Measurements from ENCODE around the gene JMJD4. TPM values are rescaled to one million over a fixed set of nuclear protein-coding genes. Genes with fewer than 3 reads are reported as not detected.

JMJD4 gene
- total and polyA plus RNA-seq, 2 donors (not counting 3 experiments of a cell fraction or from before 2014, with no cell fraction given), result 17.3 to 31.2 TPM

- Histone ChIP-seq H2AFZ (ENCODE audit: low read depth, low read length) (no peak overlapping the region), H4K20me1 (replicated peaks; ENCODE audit: control insufficient read depth, extremely low read depth, insufficient read depth, low read length) (no peaks in the 10 kb centered on the region), H3K79me2 (ENCODE audit: control insufficient read depth, insufficient read depth, low read length) (no peaks in the 10 kb centered on the region), H3K27ac (ENCODE audit: insufficient read depth, low read depth, low read length) (no peak overlapping the region), H3K9me1 (replicated peaks; ENCODE audit: control insufficient read depth, extremely low read depth, insufficient read depth, low read length) (no peaks in the 10 kb centered on the region), H3K4me1 (ENCODE audit: control insufficient read depth, extremely low read depth, insufficient read depth, low read length) (peaks cover 8% of the 10 kb centered on the region), H3K4me2 (ENCODE audit: insufficient read depth, low read length) (no peak overlapping the region), H3K27me3 (ENCODE audit: control insufficient read depth in 2 of 2, insufficient read depth in 2 of 2, low read length in 2 of 2) (no peaks in the 10 kb centered on the region), H3K9ac (replicated peaks; ENCODE audit: extremely low read depth, insufficient read depth, low read length) (no peak overlapping the region), H3K4me3 (replicated peaks in 1 of 3; ENCODE audit: insufficient read depth in 1 of 3, low read depth in 1 of 3, low read length in 3 of 3) (no peak overlapping the region), H3K36me3 (ENCODE audit: control insufficient read depth in 2 of 2, extremely low read depth in 1 of 2, insufficient read depth in 2 of 2, low read length in 2 of 2) (peaks cover 5 to 33% of the 10 kb centered on the region in 2 experiments), H3K9me3 (replicated peaks; ENCODE audit: control insufficient read depth, insufficient read depth, low read length) (no peaks in the 10 kb centered on the region)
- no peak for DNase-seq (ENCODE audit: low read depth, low spot score)
- TF ChIP-seq MAX (IDR thresholded peaks at IDR 0.05; ENCODE audit: insufficient read depth, insufficient read length) (no peak), FOS (IDR thresholded peaks at IDR 0.05; ENCODE audit: borderline replicate concordance, insufficient read depth, low read length) (no peak), POLR2A (IDR thresholded peaks at IDR 0.05; ENCODE audit: low read depth, low read length) (no peak), EZH2 (IDR thresholded peaks at IDR 0.05; ENCODE audit: borderline replicate concordance, low read depth, low read length, severe bottlenecking) (no peak), POLR2AphosphoS5 (IDR thresholded peaks at IDR 0.05; ENCODE audit: insufficient read depth, low read depth, low read length) (no peak), GATA2 (IDR thresholded peaks at IDR 0.05; ENCODE audit: insufficient read depth, insufficient read length, low read depth, low read length) (no peak)
- dilution Hi-C loops (cut with MboI; ENCODE audit: extremely low pct_ligation_motif_present, low sequenced_read_pairs), result no loop called here
- CTCF ChIA-PET, result no interaction called here
- intact Hi-C loops (cut with micrococcal nuclease), result loop anchor here (5.0 kb wide), 1 partner anchor 308 kb away; no protein-coding TSS in a partner anchor
- POLR2A ChIA-PET, result no interaction called here
- no TSS peak for BruUV-seq (replicated peaks)
- no peak for FAIRE-seq
Measured at GRCh38 chr1:227764019-227764391, 28.9 kb upstream of the JMJD4 start.

GRCh38 chr1:227763246-227764018, 28.3 kb upstream of the JMJD4 start:
- no peak for TF ChIP-seq POLR2AphosphoS5 (IDR thresholded peaks at IDR 0.05; ENCODE audit: insufficient read depth, low read depth, low read length)
- TF ChIP-seq POLR2A (IDR thresholded peaks at IDR 0.05; ENCODE audit: low read depth, low read length), result no peak
- no peak for TF ChIP-seq FOS (IDR thresholded peaks at IDR 0.05; ENCODE audit: borderline replicate concordance, insufficient read depth, low read length)
- TF ChIP-seq JUN (IDR thresholded peaks at IDR 0.05; ENCODE audit: borderline replicate concordance, insufficient read depth, insufficient read length, low read depth), result no peak
- Histone ChIP-seq H3K4me2 (ENCODE audit: insufficient read depth, low read length) (no peak overlapping the region), H3K9me3 (replicated peaks; ENCODE audit: control insufficient read depth, insufficient read depth, low read length) (no peaks in the 10 kb centered on the region), H3K27ac (ENCODE audit: insufficient read depth, low read depth, low read length) (no peak overlapping the region), H3K9ac (replicated peaks; ENCODE audit: extremely low read depth, insufficient read depth, low read length) (no peak overlapping the region), H3K79me2 (ENCODE audit: control insufficient read depth, insufficient read depth, low read length) (no peaks in the 10 kb centered on the region), H3K36me3 (ENCODE audit: control insufficient read depth in 2 of 2, extremely low read depth in 1 of 2, insufficient read depth in 2 of 2, low read length in 2 of 2) (peaks cover 5 to 33% of the 10 kb centered on the region in 2 experiments), H3K9me1 (replicated peaks; ENCODE audit: control insufficient read depth, extremely low read depth, insufficient read depth, low read length) (no peaks in the 10 kb centered on the region), H2AFZ (ENCODE audit: low read depth, low read length) (no peak overlapping the region), H3K4me1 (ENCODE audit: control insufficient read depth, extremely low read depth, insufficient read depth, low read length) (peaks cover 8% of the 10 kb centered on the region), H4K20me1 (replicated peaks; ENCODE audit: control insufficient read depth, extremely low read depth, insufficient read depth, low read length) (no peaks in the 10 kb centered on the region), H3K27me3 (ENCODE audit: control insufficient read depth in 2 of 2, insufficient read depth in 2 of 2, low read length in 2 of 2) (no peaks in the 10 kb centered on the region), H3K4me3 (replicated peaks in 1 of 3; ENCODE audit: insufficient read depth in 1 of 3, low read depth in 1 of 3, low read length in 3 of 3) (no peak overlapping the region)
- dilution Hi-C loops (cut with MboI; ENCODE audit: extremely low pct_ligation_motif_present, low sequenced_read_pairs), result no loop called here
- no TSS peak for BruUV-seq (replicated peaks)
- intact Hi-C loops (cut with micrococcal nuclease), result loop anchor here (5.0 kb wide), 1 partner anchor 309 kb away; no protein-coding TSS in a partner anchor
- FAIRE-seq (no peak), DNase-seq (ENCODE audit: low read depth, low spot score) (no peak)
- POLR2A ChIA-PET, result interaction anchor here (0.5 kb wide), 1 partner anchor 9 kb away, joined by 7 read pairs; no protein-coding TSS in a partner anchor
- CTCF ChIA-PET, result interaction anchor here (0.7 to 3.2 kb wide), 9 partner anchors 9 to 236 kb away, joined by 3 to 18 read pairs (median 4); partner anchors contain the start of gene WNT9A

Measured in endothelial cell of umbilical vein (primary cell).